Breast epithelium (tissue), 4 donors: ENCODE data around the gene ANAPC10. TPM values are rescaled to one million over a fixed set of nuclear protein-coding genes. Genes with fewer than 3 reads are reported as not detected.

Experiments
- DNase-seq, 2 donors: peaks; one replicate each; pipeline ENCODE4 v3.0.0-alpha.2; 2019; ENCODE audit warnings: low spot score in 2 of 2
- H3K27ac ChIP-seq, 2 donors: fragments of 200-600 bp; sonication (generic) in 1 of 2; one replicate each; pipeline ENCODE4 v1.5.1; 2016 to 2019; ENCODE audit warnings: mild to moderate bottlenecking in 1 of 2
- H3K27me3 ChIP-seq, 2 donors: fragments of 200-600 bp; sonication (generic) in 1 of 2; one replicate each; pipeline versions ENCODE4 v1.5.1 to v1.6.0; 2017 to 2019; ENCODE audit warnings: control low read depth in 1 of 2, mild to moderate bottlenecking in 1 of 2
- H3K36me3 ChIP-seq: fragments of 200-600 bp; one replicate; pipeline ENCODE4 v1.5.1; 2019
- H3K4me1 ChIP-seq, 2 donors: fragments of 200-600 bp; sonication (generic); one replicate each; pipeline ENCODE4 v1.5.1; 2016 to 2019; ENCODE audit warnings: control low read depth in 1 of 2
- H3K4me3 ChIP-seq, 3 donors: fragments of 200-600 bp; sonication (generic); 1 replicate in 2 of 3; 2 replicates in 1 of 3; pipeline ENCODE4 v1.5.1; 2016 to 2019; ENCODE audit warnings: mild to moderate bottlenecking in 3 of 3, moderate library complexity in 2 of 3
- H3K9me3 ChIP-seq, 2 donors: fragments of 200-600 bp; sonication (generic) in 1 of 2; one replicate each; pipeline ENCODE4 v1.5.1; 2016 to 2019; ENCODE audit warnings: control low read depth in 1 of 2
- POLR2A ChIP-seq: fragments of 450-650 bp; IDR thresholded peaks from one replicate; pipeline ENCODE4 v1.6.1; 2016; ENCODE audit warnings: antibody characterized with exemption, mild to moderate bottlenecking, moderate library complexity
- POLR2AphosphoS5 ChIP-seq, 3 donors: sonication (generic); formaldehyde crosslinking; IDR thresholded peaks; one replicate each; pipeline ENCODE4 v1.6.1; 2017; ENCODE audit warnings: antibody characterized with exemption in 3 of 3
- intact Hi-C: fragments of 100-400 bp; cut with DNase I; formaldehyde crosslinking; loops from one replicate; pipeline ENCODE4 v1.15.1; 2023; ENCODE audit warnings: low total_unique reads
- total RNA-seq, 3 donors: library from RNA; depleted of rRNA; stranded (reverse); fragments of >200 nt; gene quantifications; one replicate each; pipeline ENCODE4 v1.1.0, GENCODE V29; 2016
- TF ChIP-seq, protein P1 (sequence below), 3 donors: fragments of 450-650 bp; IDR thresholded peaks; one replicate each; pipeline ENCODE4 v1.5.1; 2016 to 2017; ENCODE audit warnings: antibody characterized with exemption in 3 of 3, mild to moderate bottlenecking in 3 of 3, moderate library complexity in 3 of 3

Gene ANAPC10
- total RNA-seq, 3 donors from 2014 or later: 22.7 to 45.5 (median 38.0) TPM

- no peak for TF ChIP-seq POLR2AphosphoS5 (IDR thresholded peaks at IDR 0.05)
- TF ChIP-seq, protein P1, sequence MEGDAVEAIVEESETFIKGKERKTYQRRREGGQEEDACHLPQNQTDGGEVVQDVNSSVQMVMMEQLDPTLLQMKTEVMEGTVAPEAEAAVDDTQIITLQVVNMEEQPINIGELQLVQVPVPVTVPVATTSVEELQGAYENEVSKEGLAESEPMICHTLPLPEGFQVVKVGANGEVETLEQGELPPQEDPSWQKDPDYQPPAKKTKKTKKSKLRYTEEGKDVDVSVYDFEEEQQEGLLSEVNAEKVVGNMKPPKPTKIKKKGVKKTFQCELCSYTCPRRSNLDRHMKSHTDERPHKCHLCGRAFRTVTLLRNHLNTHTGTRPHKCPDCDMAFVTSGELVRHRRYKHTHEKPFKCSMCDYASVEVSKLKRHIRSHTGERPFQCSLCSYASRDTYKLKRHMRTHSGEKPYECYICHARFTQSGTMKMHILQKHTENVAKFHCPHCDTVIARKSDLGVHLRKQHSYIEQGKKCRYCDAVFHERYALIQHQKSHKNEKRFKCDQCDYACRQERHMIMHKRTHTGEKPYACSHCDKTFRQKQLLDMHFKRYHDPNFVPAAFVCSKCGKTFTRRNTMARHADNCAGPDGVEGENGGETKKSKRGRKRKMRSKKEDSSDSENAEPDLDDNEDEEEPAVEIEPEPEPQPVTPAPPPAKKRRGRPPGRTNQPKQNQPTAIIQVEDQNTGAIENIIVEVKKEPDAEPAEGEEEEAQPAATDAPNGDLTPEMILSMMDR (IDR thresholded peaks at IDR 0.05): no peak
- no peak for TF ChIP-seq POLR2A
- intact Hi-C loops: no loop called here
- H3K4me1 ChIP-seq: no peaks in the 10 kb centered on the region
- no peak for DNase-seq
- H3K9me3 ChIP-seq: no peaks in the 10 kb centered on the region
- H3K27ac ChIP-seq: no peak overlapping the region
- no peaks in the 10 kb centered on the region for H3K27me3 ChIP-seq
- no peaks in the 10 kb centered on the region for H3K36me3 ChIP-seq
- H3K4me3 ChIP-seq: no peak overlapping the region
Observed at GRCh38 chr4:145047151-145047550, 50.8 kb downstream of the ANAPC10 start.

DNA sequence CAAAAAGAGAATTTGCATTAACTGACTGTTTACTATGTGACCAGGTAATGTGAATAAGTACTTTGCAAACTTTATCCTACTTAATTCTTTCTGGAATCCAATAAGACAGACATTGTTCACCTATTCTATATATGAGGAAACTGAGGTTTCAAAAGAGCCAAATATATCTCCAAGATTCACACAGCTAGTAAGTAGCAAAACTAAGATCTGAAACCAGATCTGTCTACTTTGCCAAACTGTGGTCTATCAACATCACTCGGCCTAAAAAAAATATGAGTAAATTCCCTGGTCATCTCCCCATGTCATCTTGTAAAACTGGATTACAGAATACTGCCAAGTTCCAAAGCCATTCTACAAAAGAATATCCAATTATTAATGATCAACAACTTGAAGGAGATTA, 52.8 kb downstream of the ANAPC10 start:
- Histone ChIP-seq H3K4me3 (no peak overlapping the region), H3K36me3 (no peaks in the 10 kb centered on the region), H3K4me1 (no peaks in the 10 kb centered on the region), H3K27ac (no peak overlapping the region), H3K9me3 (no peaks in the 10 kb centered on the region), H3K27me3 (no peaks in the 10 kb centered on the region)
- no peak for TF ChIP-seq POLR2A
- TF ChIP-seq, protein P1 (IDR thresholded peaks at IDR 0.05): no peak
- no peak for TF ChIP-seq POLR2AphosphoS5 (IDR thresholded peaks at IDR 0.05)
- DNase-seq: no peak
- intact Hi-C loops: no loop called here

- no peak for DNase-seq
- Histone ChIP-seq H3K4me3 (no peak overlapping the region), H3K4me1 (no peaks in the 10 kb centered on the region), H3K27me3 (no peaks in the 10 kb centered on the region), H3K9me3 (no peaks in the 10 kb centered on the region), H3K36me3 (no peaks in the 10 kb centered on the region), H3K27ac (no peak overlapping the region)
- intact Hi-C loops: no loop called here
- no peak for TF ChIP-seq POLR2AphosphoS5 (IDR thresholded peaks at IDR 0.05)
- TF ChIP-seq, protein P1 (IDR thresholded peaks at IDR 0.05): no peak
- TF ChIP-seq POLR2A: no peak
Observed at GRCh38 chr4:145044341-145044740, 53.7 kb downstream of the ANAPC10 start.

GRCh38 chr4:145043306-145043705, 54.7 kb downstream of the ANAPC10 start:
- no peak for DNase-seq
- no peak overlapping the region for H3K4me3 ChIP-seq
- no peaks in the 10 kb centered on the region for H3K36me3 ChIP-seq
- H3K9me3 ChIP-seq: no peaks in the 10 kb centered on the region
- intact Hi-C loops: no loop called here
- H3K27me3 ChIP-seq: no peaks in the 10 kb centered on the region
- TF ChIP-seq, protein P1 (IDR thresholded peaks at IDR 0.05): no peak
- TF ChIP-seq POLR2AphosphoS5 (IDR thresholded peaks at IDR 0.05) (no peak), POLR2A (no peak)
- no peaks in the 10 kb centered on the region for H3K4me1 ChIP-seq
- no peak overlapping the region for H3K27ac ChIP-seq

DNA sequence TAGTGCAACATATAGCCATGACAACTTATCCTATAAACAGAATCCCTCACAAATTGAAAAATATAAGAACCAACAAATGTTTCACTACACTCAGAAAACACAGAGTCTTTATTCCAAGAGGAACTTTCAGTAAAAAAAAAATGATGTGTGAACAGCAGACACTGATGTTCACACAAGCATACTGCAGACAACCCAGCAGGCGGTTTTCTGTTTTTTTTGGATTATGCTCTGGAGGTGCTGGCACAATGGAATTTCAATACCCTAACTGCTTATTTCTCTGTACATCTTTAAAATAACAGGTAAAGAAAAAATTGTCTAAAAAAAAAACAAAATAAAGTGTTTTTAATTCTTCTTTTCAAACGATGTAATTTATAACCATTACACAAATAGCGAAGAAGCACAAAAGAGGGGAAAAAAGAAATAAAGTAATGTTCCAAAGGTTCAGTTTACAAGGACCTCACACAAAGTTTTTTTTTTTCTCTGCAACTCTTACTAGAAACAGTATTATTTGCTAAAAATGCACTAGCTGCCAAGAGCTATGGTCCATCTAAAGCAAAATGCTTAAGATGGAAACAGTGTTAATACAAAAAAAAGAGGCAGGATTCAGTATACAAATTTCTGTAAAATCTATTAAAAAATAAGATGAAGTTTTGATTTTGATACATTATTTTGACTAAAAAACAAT, 55.3 kb downstream of the ANAPC10 start:
- DNase-seq: no peak
- H3K4me1 ChIP-seq: no peaks in the 10 kb centered on the region
- no peak for TF ChIP-seq POLR2A
- TF ChIP-seq, protein P1 (IDR thresholded peaks at IDR 0.05): no peak
- no peak for TF ChIP-seq POLR2AphosphoS5 (IDR thresholded peaks at IDR 0.05)
- no peak overlapping the region for H3K27ac ChIP-seq
- H3K36me3 ChIP-seq: no peaks in the 10 kb centered on the region
- intact Hi-C loops: no loop called here
- H3K27me3 ChIP-seq: no peaks in the 10 kb centered on the region
- H3K4me3 ChIP-seq: no peak overlapping the region
- H3K9me3 ChIP-seq: no peaks in the 10 kb centered on the region
